ENCODE measurements around the gene TSPAN14.

DNA sequence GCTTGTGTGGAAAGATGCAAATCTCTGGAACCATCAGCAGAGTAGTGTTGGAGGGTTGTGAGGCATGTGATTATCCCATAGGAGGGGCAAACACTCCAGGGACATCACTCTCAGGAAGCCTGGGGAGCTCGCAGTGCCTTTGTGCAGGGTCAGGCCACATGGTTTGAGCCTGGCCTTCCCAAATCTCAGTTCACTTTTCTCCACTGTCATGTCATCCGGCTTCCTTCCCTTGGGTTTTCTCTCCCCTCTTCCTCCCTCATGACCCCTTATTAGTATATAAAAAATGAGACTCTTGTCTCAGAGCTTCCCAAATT is 20.4 kb downstream of the TSPAN14 start:
- TF ChIP-seq POLR2A (IDR thresholded peaks at IDR 0.05; ENCODE audit: low read length) (no peak), GATA1 (IDR thresholded peaks at IDR 0.05; ENCODE audit: low read depth, low read length) (no peak)
